SK-N-SH treated with all-trans-retinoic acid at 6 μM for 48 hours (cell line): ENCODE data around the gene ERC1.

ENCODE experiments used
- ATAC-seq: fragments of 200-7000 bp; cut with Tn5 transposase; 3 replicates; pipeline ENCODE4 v1.9.1; 2020; ENCODE audit warnings: mild to moderate bottlenecking, moderate library complexity
- ARNTL ChIP-seq: fragments of 450-650 bp; formaldehyde crosslinking; IDR thresholded peaks from 2 replicates; pipeline ENCODE4 v1.5.0; 2020; ENCODE audit warnings: low read depth, mild to moderate bottlenecking, moderate library complexity, borderline replicate concordance
- CSDC2 ChIP-seq: fragments of 250-450 bp; sonication (Bioruptor Pico); IDR thresholded peaks from 2 replicates; pipeline ENCODE4 v1.5.0; 2020; ENCODE audit warnings: mild to moderate bottlenecking, moderate library complexity
- ESRRG ChIP-seq: fragments of 250-450 bp; sonication (Bioruptor Pico); IDR thresholded peaks from 2 replicates; pipeline ENCODE4 v1.6.1; 2021; ENCODE audit warnings: mild to moderate bottlenecking
- GLIS3 ChIP-seq: fragments of 250-450 bp; sonication (Bioruptor Pico); IDR thresholded peaks from 2 replicates; pipeline ENCODE4 v1.5.0; 2020; ENCODE audit warnings: mild to moderate bottlenecking, moderate library complexity
- ISL1 ChIP-seq: fragments of 250-450 bp; sonication (Bioruptor Pico); IDR thresholded peaks from 2 replicates; pipeline ENCODE4 v2.1.2; 2022; ENCODE audit warnings: mild to moderate bottlenecking, moderate library complexity
- OSR1 ChIP-seq: fragments of 250-450 bp; sonication (Bioruptor Pico); IDR thresholded peaks from 2 replicates; pipeline ENCODE4 v1.8.0; 2022; ENCODE audit warnings: moderate library complexity, mild to moderate bottlenecking, inconsistent platforms
- PPARA ChIP-seq: fragments of 250-450 bp; sonication (Bioruptor Pico); IDR thresholded peaks from 2 replicates; pipeline ENCODE4 v1.5.0; 2020; ENCODE audit warnings: mild to moderate bottlenecking, borderline replicate concordance
- RARB ChIP-seq: fragments of 250-450 bp; sonication (Bioruptor Pico); IDR thresholded peaks from 2 replicates; pipeline ENCODE4 v1.8.0; 2021; ENCODE audit warnings: mild to moderate bottlenecking, moderate library complexity
- SNAI2 ChIP-seq: fragments of 250-450 bp; sonication (Bioruptor Pico); IDR thresholded peaks from 2 replicates; pipeline ENCODE4 v1.5.0; 2020; ENCODE audit warnings: mild to moderate bottlenecking, moderate library complexity
- TCF4 ChIP-seq: fragments of 250-450 bp; sonication (Bioruptor Pico); IDR thresholded peaks from 2 replicates; pipeline ENCODE4 v1.8.0; 2021; ENCODE audit warnings: mild to moderate bottlenecking, moderate library complexity, borderline replicate concordance
- TOX ChIP-seq: fragments of 250-450 bp; sonication (Bioruptor Pico); IDR thresholded peaks from 2 replicates; pipeline ENCODE4 v1.8.0; 2021; ENCODE audit warnings: mild to moderate bottlenecking, moderate library complexity, borderline replicate concordance
- ZC3H10 ChIP-seq: fragments of 250-450 bp; sonication (Bioruptor Pico); IDR thresholded peaks from 2 replicates; pipeline ENCODE4 v1.5.1; 2021; ENCODE audit warnings: mild to moderate bottlenecking, moderate library complexity
- ZFP3 ChIP-seq: fragments of 250-450 bp; sonication (Bioruptor Pico); IDR thresholded peaks from 2 replicates; pipeline ENCODE4 v1.5.0; 2020; ENCODE audit warnings: mild to moderate bottlenecking, moderate library complexity
- ZFP30 ChIP-seq: fragments of 450-650 bp; formaldehyde crosslinking; IDR thresholded peaks from 2 replicates; pipeline ENCODE4 v1.5.0; 2022; ENCODE audit warnings: mild to moderate bottlenecking, moderate library complexity
- ZNF565 ChIP-seq: fragments of 450-650 bp; formaldehyde crosslinking; conservative IDR thresholded peaks from 2 replicates; pipeline ENCODE4 v1.5.0; 2020; ENCODE audit warnings: low read depth, mild to moderate bottlenecking, moderate library complexity
- ZNF70 ChIP-seq: fragments of 450-650 bp; formaldehyde crosslinking; IDR thresholded peaks from 2 replicates; pipeline ENCODE4 v1.5.0; 2020; ENCODE audit warnings: mild to moderate bottlenecking, moderate library complexity
- ZNF8 ChIP-seq: fragments of 450-650 bp; formaldehyde crosslinking; IDR thresholded peaks from 2 replicates; pipeline ENCODE4 v1.5.0; 2020; ENCODE audit warnings: mild to moderate bottlenecking, moderate library complexity
- TF ChIP-seq, protein P1 (sequence below): fragments of 250-450 bp; sonication (Bioruptor Pico); IDR thresholded peaks from 2 replicates; pipeline ENCODE4 v1.8.0; 2020; ENCODE audit warnings: mild to moderate bottlenecking, moderate library complexity, borderline replicate concordance
- TF ChIP-seq, protein P2 (sequence below): fragments of 250-450 bp; sonication (Bioruptor Pico); IDR thresholded peaks from 2 replicates; pipeline ENCODE4 v1.5.1; 2021; ENCODE audit warnings: mild to moderate bottlenecking, moderate library complexity
- TF ChIP-seq, protein P3 (sequence below): fragments of 250-450 bp; sonication (Bioruptor Pico); IDR thresholded peaks from 2 replicates; pipeline ENCODE4 v1.5.0; 2020; ENCODE audit warnings: mild to moderate bottlenecking, moderate library complexity
- TF ChIP-seq, protein P4 (sequence below): fragments of 250-450 bp; sonication (Bioruptor Pico); IDR thresholded peaks from 2 replicates; pipeline ENCODE4 v1.8.0; 2021; ENCODE audit warnings: low read depth, mild to moderate bottlenecking, moderate library complexity, borderline replicate concordance
- TF ChIP-seq, protein P5 (sequence below): fragments of 250-450 bp; sonication (Bioruptor Pico); IDR thresholded peaks from 2 replicates; pipeline ENCODE4 v1.5.1; 2020; ENCODE audit warnings: low read depth, mild to moderate bottlenecking, moderate library complexity

ERC1 gene

DNA sequence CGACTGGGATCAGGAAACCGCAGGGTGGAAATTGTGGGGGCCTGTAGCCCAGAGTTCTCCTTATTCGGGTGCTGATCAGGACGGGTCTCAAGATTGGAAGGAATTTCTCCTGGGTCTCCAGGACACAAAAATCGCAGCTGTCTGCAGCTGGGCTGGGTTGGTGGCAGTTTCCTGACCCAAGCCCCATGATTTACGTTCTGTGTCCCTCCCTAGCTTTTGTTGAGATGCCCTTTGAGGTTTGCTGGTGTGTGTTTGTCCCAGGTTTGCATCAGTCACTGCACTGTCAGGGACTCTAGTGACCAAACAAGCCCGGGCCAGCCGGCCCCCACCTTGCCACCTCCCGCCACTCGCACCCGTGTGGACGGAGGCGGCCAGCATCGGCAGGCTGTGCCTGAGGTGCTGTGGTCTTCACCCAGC, 513.9 kb downstream of the ERC1 start (continued):
- TF ChIP-seq, protein P1, sequence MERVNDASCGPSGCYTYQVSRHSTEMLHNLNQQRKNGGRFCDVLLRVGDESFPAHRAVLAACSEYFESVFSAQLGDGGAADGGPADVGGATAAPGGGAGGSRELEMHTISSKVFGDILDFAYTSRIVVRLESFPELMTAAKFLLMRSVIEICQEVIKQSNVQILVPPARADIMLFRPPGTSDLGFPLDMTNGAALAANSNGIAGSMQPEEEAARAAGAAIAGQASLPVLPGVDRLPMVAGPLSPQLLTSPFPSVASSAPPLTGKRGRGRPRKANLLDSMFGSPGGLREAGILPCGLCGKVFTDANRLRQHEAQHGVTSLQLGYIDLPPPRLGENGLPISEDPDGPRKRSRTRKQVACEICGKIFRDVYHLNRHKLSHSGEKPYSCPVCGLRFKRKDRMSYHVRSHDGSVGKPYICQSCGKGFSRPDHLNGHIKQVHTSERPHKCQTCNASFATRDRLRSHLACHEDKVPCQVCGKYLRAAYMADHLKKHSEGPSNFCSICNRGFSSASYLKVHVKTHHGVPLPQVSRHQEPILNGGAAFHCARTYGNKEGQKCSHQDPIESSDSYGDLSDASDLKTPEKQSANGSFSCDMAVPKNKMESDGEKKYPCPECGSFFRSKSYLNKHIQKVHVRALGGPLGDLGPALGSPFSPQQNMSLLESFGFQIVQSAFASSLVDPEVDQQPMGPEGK = no peak
- TF ChIP-seq, protein P2, sequence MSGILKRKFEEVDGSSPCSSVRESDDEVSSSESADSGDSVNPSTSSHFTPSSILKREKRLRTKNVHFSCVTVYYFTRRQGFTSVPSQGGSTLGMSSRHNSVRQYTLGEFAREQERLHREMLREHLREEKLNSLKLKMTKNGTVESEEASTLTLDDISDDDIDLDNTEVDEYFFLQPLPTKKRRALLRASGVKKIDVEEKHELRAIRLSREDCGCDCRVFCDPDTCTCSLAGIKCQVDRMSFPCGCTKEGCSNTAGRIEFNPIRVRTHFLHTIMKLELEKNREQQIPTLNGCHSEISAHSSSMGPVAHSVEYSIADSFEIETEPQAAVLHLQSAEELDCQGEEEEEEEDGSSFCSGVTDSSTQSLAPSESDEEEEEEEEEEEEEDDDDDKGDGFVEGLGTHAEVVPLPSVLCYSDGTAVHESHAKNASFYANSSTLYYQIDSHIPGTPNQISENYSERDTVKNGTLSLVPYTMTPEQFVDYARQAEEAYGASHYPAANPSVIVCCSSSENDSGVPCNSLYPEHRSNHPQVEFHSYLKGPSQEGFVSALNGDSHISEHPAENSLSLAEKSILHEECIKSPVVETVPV (CRISPR knock-in tag) = no peak

DNA sequence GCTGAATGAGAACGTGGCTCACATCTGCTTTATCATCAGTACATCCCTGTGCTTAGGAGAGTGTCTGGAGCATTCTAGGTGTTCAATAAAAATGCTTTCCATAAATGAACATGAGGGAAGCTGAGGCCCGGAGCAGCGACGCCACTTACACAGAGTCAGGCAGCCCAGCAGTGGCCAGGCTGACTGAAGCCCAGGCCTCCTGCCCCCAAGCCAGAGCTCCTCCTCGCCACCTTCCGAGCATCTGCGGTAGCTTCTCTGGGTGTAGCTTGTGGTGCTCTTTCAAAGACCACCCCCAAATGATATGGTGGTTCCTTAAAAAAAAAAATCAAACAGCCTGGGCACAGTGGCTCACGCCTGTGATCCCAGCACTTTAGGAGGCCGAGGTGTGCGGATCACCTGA, 514.6 kb downstream of the ERC1 start:
- TF ChIP-seq ISL1 (CRISPR knock-in tag) (no peak), ZFP3 (CRISPR knock-in tag) (no peak), ZNF8 (CRISPR knock-in tag) (no peak), CSDC2 (CRISPR knock-in tag) (no peak), ZNF70 (no peak), ESRRG (CRISPR knock-in tag) (no peak), ZFP30 (CRISPR knock-in tag) (no peak), ZNF565 (CRISPR knock-in tag) (no peak), ZC3H10 (CRISPR knock-in tag) (no peak), PPARA (CRISPR knock-in tag) (no peak), TCF4 (CRISPR knock-in tag) (no peak), OSR1 (no peak), ARNTL (CRISPR knock-in tag) (no peak)
- TF ChIP-seq, protein P1 = no peak
- TF ChIP-seq, protein P3, sequence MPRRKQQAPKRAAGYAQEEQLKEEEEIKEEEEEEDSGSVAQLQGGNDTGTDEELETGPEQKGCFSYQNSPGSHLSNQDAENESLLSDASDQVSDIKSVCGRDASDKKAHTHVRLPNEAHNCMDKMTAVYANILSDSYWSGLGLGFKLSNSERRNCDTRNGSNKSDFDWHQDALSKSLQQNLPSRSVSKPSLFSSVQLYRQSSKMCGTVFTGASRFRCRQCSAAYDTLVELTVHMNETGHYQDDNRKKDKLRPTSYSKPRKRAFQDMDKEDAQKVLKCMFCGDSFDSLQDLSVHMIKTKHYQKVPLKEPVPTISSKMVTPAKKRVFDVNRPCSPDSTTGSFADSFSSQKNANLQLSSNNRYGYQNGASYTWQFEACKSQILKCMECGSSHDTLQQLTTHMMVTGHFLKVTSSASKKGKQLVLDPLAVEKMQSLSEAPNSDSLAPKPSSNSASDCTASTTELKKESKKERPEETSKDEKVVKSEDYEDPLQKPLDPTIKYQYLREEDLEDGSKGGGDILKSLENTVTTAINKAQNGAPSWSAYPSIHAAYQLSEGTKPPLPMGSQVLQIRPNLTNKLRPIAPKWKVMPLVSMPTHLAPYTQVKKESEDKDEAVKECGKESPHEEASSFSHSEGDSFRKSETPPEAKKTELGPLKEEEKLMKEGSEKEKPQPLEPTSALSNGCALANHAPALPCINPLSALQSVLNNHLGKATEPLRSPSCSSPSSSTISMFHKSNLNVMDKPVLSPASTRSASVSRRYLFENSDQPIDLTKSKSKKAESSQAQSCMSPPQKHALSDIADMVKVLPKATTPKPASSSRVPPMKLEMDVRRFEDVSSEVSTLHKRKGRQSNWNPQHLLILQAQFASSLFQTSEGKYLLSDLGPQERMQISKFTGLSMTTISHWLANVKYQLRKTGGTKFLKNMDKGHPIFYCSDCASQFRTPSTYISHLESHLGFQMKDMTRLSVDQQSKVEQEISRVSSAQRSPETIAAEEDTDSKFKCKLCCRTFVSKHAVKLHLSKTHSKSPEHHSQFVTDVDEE = no peak
- TF ChIP-seq, protein P2 (CRISPR knock-in tag) = no peak
- TF ChIP-seq, protein P4, sequence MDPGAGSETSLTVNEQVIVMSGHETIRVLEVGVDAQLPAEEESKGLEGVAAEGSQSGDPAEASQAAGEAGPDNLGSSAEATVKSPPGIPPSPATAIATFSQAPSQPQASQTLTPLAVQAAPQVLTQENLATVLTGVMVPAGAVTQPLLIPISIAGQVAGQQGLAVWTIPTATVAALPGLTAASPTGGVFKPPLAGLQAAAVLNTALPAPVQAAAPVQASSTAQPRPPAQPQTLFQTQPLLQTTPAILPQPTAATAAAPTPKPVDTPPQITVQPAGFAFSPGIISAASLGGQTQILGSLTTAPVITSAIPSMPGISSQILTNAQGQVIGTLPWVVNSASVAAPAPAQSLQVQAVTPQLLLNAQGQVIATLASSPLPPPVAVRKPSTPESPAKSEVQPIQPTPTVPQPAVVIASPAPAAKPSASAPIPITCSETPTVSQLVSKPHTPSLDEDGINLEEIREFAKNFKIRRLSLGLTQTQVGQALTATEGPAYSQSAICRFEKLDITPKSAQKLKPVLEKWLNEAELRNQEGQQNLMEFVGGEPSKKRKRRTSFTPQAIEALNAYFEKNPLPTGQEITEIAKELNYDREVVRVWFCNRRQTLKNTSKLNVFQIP = no peak
- TF ChIP-seq, protein P5, sequence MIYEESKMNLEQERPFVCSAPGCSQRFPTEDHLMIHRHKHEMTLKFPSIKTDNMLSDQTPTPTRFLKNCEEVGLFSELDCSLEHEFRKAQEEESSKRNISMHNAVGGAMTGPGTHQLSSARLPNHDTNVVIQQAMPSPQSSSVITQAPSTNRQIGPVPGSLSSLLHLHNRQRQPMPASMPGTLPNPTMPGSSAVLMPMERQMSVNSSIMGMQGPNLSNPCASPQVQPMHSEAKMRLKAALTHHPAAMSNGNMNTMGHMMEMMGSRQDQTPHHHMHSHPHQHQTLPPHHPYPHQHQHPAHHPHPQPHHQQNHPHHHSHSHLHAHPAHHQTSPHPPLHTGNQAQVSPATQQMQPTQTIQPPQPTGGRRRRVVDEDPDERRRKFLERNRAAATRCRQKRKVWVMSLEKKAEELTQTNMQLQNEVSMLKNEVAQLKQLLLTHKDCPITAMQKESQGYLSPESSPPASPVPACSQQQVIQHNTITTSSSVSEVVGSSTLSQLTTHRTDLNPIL (CRISPR knock-in tag) = no peak
- ATAC-seq = no peak

DNA sequence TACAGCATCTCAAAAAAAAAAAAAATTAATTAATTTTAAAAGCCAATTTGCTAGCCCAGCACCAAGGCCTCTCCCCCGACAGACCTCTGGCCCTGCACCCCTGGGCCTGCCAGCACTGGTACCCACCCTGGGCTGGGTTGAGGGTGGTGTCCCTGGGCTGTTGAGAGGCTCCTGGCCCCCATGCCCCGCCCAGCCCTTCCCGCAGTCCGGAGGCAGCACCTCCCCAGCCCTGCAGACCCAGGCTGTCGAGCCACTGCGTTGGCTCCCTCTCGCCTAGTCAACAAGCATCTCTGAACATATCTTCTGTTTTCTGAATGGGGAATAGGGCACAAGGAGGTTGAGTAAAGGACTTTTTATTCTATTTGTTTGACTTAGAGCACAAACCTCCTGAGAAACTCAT, 516.3 kb downstream of the ERC1 start:
- no peak for ATAC-seq
- TF ChIP-seq GLIS3 (no peak), ARNTL (CRISPR knock-in tag) (no peak), CSDC2 (CRISPR knock-in tag) (no peak), TCF4 (CRISPR knock-in tag) (no peak), TOX (no peak), RARB (no peak), ZNF8 (CRISPR knock-in tag) (no peak), ESRRG (CRISPR knock-in tag) (no peak), ZNF565 (CRISPR knock-in tag) (no peak), ZNF70 (no peak), ZFP3 (CRISPR knock-in tag) (no peak), SNAI2 (CRISPR knock-in tag) (no peak), OSR1 (no peak)
- TF ChIP-seq, protein P2 (CRISPR knock-in tag) = no peak
